Activated CD8-positive, alpha-beta memory T cell treated with anti-CD3 and anti-CD28 coated beads, Interleukin-2, amount 50 U/mL, for 1 hour (primary cell): Measurements from ENCODE around the gene SOX9.
"Not testable (repeated sequence)": the region's sequence is repeated elsewhere in the genome, so short reads cannot be mapped to it uniquely, and the experiment has no call there.

ENCODE experiments used
- DNase-seq: peaks from one replicate; pipeline ENCODE4 v3.0.0-alpha.2; 2020; ENCODE audit errors: extremely low read depth

The SOX9 gene

DNA sequence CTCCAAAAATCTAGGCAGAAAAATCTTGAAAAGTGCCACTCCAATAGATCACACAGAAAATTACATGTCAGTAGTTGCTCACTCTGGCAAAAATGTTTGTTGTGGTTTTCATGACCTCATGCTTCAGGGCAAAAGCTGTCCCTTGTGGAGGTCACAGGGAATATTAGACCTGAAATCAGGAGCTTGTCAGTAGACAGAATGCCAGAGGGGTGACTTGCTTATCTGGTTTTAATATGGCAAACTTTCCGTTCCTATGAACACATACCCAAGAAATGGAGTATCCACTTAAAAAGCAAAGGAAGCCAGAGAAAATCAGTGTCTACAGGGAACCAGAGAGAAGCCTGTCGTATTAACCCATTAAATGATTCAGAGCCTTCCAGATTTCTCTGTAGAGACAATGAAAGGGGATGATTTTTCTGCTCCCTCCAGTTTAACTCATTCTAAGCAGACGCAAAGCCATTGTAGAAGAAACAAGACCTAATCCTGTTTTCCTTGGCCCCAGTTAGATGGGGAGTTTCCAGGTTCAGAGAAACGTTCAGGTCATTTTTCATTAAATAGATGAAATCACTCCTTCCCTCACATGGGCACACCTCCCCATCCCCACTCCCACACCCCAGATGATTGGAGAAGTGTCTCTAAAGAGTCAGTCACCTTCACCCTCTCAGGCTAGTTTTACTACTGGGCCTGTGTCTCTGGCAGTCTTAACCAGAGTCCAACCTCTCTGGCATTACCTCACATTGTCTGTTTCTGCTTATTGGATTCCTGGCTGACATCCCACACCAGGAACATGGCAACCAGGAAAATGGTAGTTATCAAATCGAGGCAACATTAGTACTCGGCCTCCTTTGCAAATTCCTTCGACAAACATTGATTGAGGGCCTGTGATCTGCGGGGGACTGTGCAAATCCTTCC, 6.0 kb downstream of the SOX9 start:
- no peak for DNase-seq

DNA sequence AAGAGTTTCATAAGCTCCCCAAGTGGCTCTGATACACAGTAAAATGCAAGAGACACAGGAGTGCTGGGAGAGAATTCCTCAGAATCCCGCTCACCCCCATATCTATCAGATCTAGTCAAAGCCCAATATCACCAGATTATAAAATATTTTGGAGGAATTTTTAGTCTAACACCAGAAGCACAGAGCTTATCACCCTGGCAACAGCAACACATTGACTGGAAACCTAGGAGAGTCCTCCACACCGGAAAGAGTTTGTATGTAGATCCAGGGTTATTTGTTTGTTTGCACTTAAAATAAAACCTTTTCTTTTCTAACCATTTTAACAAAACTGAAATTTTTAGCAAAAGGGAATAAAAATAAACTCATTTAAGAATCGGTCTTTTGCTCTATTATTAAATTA, 7.2 kb downstream of the SOX9 start:
- no peak for DNase-seq

DNA sequence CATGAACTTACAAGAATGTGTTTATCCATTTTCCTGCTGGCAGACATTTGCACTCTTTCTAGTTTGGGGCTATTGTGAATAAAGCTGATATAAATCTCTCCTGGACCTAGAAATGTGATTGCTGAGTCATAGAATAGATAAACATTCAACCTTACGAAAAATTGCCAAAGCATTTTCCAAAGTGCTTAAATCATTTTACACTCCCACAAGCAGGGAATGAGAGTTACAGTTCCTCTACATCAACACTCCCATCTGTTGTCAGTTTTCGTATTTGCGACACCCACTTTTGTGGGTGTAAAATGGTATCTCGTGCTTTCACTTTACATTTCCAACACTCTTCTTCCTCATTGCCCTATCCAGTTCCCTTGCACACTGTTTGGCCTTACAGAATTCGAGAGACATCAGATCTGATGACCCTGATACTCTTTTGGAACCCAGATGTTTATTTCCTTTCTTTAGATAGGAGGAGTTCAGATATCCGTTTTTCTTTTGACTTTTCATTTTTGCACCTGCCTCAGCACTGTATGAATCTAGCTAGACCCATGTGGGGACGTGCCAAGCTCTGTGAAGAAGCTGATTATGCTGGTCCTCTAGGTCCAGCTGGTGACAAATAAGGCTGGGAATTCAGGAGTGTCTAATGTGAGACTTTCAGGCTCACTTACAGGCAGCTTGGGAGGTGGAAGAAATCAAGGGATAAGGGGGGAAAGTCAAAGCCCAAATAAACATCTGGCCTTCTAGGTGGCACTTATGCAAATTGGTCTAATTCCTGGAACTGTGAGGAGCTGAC, 14.0 kb downstream of the SOX9 start:
- no peak for DNase-seq

DNA sequence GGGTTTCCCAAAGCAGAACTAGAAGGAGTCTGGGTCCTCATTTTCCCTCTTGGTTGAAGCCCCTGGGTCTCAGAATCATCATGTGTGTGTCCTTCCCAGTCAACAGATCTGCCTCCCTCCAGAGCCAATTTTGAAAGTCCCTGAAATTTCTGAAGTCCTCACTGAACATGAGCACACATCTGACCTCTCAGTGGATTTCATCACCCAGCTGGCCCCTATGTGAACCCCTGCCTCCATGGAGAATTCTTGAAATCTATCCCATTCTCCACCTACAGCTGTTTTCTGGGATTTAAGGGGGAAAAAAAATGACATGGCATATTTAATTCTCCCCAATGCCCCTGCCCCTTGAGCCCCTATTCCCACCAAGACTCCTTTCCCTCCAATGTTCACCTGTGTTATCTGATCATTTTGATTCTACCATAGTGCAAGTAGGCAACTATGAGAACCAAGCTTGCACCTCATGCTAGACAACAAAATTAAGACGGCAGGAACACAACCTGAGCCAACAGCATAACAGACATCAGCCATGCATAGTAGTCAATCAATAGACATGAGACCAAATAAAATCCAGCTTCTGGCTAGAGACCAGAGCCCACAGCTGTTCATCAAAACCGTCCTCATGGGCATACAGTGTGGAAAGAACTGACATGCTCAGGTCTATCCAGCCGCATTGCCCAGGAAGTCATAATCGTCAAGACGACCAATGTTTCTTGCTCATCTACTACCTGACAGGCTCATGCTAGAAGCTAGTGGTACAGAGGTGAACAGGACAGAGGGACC, 14.9 kb downstream of the SOX9 start:
- no peak for DNase-seq

DNA sequence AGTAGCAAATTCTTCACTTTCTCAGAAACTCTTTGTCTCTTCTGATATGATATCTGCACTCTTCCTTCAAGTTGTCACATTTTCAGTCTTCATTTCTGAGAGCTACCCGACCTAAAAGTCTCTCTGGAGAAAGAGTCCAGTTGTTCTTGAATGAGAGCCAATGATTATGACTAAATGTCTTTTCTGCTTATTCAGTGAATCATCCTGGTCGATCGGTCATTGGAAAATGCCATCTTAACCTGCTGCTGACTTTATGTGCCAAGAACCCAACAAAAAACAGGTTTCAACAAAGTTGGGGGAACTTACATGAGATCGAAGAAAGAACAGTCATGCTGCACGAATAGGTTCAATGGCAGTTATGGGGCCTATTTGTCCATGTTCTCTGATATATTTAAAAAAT, 15.9 kb downstream of the SOX9 start:
- no peak for DNase-seq

DNA sequence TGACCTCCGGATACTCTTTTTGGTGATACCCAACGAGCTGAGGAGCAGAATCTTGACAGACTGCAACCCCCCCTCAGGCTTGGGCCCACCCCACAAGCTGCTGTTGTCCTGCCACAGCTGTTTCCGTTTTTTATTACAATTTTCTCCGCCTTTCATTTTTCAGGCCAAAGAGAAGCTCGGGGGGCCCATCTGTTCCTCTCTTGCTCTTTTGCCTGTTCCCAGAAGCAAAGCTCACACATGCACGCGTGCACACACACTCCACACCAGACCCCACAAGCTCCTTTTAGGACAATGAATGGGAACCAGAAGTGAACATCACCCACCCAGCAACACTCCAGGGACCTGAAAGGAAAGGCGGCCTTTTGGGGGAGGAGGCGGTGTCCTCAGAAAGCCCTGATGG, 16.3 kb downstream of the SOX9 start:
- DNase-seq, result no peak

DNA sequence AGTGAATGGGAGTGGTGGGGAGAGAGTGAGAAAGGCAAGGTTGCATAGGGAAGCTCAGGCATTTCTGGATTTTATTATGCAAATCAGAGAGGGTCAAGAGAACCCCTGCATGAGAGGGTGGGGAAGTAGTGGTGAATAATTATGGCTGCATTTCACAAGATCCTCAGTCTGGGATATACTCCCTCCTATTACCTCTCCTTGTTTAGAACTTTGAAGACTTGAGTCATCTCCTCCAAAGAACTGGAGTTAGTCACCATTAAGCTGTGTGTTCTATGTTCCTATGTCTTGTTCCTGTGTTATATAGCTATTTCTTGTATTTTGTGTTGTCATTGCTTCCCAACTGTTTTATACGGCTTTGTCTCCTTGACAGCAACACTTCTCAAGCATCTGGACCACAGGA, 18.4 kb downstream of the SOX9 start:
- no peak for DNase-seq

DNA sequence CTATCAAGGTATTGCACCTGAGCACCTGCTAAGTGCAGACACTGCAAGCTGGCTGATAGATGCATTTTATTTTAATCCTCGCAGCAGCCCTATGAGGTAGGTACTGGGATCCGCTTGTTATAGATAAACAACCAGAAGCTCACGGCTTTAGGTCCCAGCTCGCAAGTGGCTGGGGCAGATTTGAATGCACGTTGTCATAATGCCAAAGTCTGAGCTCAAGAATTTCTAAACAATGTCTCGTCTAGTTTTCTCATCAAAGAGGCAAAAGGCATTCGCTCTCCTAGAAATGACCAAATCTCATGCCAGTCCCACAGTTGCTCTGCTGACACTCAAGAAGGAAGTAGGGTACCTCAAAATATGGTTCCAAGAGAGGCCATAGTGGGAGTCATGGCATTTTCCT, 20.5 kb downstream of the SOX9 start:
- no peak for DNase-seq

DNA sequence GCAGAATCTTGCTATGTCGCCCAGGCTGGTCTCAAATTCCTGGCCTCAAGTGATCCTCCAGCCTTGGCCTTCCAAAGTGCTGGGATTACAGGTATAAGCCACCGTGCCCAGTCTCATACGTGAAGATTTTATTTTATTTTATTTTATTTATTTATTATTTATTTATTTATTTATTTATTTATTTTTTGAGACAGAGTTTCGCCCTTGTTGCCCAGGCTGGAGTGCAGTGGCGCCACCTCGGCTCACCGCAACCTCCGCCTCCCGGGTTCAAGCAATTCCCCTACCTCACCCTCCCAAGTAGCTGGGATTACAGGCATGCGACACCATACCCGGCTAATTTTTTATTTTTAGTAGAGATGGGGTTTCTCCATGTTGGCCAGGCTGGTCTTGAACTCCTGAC, 21.3 kb downstream of the SOX9 start:
- DNase-seq, result not testable (repeated sequence)

DNA sequence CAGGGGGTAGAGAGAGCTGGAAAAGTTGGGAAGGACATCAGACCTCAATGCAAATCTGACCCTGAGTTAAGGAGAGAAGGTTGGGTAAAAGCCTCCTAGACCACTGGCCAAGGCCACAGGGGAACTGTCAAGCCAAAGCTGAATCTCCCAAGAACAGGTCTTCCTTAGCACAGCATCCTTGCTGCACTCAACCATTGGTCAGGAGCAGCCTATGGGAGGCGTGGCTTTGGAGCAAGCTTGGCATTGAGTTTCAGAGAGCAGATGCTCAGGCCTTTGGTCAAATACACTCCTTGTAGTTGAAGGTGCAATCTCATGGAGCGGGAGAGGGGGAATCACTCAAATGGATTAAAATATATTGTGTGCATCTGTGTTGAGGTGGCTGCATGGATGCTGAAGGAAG, 21.8 kb downstream of the SOX9 start:
- DNase-seq, result no peak

DNA sequence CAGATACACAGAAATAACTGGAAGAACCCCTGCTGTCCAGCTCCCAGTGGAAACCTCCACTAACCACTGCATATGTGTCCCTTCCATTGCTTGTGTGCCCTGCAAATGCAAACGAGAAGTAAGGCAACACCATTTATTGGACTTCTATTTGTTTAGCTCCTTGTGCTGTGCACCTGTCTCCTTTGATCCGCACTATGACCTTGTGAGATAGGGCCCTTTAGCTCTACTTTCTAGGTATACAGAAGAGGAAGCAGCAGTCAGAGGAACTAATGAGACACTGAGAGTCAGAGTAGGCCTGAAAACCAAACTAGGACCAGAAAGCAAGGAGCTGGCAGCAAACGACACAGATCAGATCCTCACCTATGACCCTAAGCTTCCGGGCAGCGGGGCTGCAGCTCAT, 22.4 kb downstream of the SOX9 start:
- DNase-seq, result no peak

DNA sequence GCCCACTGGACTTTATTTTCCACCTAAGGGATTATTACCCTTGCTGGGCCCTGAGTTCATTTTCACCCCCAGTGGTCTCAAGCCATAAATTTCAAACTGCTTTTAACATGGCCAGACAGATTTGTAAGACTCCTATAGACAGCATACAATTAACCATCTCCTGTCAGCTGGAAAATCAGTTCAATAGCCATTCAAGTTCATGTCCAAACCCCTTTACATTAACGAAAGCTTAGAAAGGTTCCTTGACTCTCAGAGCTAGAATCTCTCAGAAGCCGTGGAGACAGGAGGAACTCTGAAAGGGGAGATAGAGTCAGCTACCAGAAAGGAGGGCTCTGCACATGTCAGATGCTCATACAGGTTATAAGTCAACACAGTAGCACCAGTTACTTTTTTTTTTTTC, 23.3 kb downstream of the SOX9 start:
- DNase-seq, result no peak

DNA sequence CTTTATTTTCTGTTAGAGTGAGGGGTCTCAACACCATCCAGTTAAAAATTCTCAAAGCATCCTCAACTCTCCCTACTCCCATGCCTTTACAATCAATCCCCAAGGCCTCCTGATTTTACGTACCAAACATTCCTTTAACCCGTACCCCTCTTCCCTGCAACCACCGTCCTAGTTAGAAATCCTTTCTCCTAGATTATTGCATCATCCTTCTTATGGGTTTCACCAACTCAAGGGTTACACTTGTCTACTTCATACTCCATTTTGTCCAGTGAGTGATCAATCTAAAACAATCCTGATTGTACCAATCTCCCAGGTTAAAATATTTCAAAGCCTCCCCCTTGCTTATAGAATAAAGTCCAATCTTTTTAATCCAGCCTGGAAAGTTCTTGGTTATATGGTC, 24.7 kb downstream of the SOX9 start:
- DNase-seq, result no peak

DNA sequence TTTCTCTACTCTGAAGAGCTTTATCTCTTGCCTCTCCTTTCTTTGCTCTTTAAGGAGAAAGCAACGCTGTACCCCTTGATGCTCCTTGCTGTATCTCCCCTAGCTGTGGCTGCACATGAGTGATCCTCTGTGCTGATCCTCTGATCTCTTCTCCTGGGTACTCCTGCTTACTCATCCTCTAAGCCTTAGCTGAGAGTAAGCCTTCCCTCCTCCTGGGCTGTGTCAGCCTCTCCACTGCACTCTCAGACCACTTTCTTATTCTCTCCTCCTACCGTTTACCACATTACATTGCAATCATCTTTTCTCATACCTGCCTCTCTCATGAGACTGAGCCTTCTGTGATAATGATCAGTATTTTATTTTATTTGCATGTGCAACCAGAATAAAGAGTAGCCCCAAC, 25.1 kb downstream of the SOX9 start:
- DNase-seq, result no peak

DNA sequence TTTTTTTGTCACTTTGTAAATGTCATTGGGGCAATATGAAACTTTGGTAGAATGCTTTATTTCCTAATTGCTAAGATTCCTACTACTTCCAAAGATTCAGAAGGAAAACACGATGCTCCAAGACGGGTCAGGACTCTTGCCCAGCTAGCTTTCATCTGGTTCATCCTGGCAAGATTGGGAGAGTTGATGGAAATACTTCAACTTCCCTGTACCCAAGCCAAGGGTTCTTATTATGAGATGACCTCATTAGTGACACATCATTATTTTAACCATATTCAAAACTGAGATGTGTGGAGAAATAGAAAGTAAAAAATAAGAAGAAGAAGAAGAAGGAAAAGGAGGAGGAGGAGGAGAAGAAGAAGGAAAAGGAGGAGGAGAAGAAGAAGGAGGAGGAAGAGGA, 25.6 kb downstream of the SOX9 start:
- DNase-seq, result no peak

DNA sequence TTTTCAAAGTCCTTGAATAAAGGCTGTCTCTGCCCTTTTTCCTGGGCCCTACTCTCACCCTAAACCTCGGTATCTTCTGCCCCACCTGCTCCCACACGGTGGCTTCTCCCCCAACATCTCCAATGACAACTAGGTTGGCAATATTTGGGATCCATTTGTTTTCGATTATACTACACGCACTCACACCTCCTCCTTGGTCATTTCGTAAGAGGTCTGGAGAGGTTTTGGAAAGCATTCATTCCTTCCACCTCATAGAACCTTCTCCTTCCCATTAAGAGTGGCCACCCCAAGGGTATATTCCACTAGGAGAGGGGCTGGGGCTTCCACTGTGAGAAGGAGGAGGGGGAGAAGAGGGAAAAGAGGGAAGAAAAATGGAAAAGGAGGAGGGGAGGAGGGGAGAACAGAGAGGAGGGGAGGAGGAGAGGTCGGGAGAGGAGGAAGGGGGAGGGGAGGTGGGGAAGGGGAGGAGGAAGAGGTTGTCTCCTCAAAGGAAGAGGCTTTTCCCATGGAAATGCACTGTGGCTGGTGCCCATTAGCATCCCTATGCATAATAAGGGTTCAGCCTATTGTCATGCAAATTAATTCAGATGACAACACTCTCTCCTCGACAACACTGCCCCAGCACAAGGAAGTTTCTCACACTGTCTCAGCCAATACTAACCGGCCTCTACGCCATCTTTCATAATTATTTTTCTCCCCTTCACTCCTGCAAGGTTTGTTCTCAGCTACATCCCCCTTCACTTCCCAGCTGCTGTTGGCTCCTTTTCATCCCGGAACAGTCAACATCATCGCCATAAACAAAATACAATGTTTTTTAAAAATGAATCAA, 30.0 kb downstream of the SOX9 start:
- DNase-seq, result no peak

DNA sequence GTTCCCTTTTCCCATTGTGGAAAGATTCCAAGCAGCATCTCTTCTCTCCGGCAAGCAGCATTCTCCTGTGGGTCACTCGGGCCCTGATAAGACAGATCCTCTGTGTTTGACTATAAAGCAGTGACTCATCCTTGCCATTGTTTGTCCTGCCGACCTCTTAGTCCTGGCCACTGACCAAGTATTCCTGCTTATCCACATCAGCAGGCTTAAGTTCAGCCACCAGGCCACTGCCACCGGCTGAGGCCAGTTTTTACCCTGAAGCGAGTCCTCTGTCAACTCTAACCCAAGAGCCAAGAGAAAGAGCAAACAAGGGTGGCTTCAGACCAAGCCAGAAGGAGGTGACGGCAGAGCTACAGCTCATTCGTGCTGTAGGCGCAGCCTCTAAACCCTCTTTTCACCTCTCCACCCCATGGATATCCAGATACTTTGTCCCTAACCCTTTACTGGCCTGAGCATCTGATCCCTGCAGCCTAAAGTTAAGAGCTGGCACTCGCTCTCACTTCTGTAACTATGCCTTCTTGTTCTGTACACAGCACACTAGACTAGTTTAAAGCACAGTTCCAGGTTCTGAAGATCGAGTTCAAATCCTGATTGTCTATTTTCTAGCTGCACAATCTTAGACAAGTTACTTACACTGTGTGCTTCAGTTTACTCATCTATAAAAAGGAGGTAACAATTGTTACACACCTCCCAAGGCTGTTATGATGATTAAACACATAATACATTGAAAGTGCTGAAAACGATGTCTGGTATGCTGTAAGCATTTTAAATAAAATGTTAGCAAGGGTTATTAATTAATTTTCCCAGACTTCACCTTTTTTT, 31.0 kb downstream of the SOX9 start:
- no peak for DNase-seq

DNA sequence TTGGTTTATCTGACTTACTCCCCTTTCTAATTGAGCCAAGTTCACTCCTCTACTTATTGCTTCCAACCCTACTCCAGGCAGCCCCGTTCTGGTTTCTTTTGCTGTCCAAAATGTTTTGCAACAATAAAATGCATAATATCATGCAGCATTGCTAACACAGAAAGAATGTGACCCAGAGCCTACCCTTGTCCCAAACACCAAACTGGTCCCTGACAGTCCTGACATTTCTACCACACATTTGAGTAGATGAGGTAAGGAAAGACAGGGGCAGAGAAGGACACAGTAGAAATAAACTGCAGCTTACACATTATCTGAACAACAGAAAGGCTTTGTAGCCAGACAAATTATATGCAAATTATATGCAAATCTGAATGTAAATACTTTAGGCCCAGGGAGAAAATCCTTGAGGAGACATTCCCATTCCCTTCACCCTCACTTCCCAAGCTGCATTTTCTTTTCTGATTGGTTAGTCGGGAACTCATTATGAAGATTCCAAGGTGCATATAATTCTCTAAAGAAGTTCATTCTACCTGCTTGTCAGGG, 31.6 kb downstream of the SOX9 start:
- DNase-seq, result no peak

DNA sequence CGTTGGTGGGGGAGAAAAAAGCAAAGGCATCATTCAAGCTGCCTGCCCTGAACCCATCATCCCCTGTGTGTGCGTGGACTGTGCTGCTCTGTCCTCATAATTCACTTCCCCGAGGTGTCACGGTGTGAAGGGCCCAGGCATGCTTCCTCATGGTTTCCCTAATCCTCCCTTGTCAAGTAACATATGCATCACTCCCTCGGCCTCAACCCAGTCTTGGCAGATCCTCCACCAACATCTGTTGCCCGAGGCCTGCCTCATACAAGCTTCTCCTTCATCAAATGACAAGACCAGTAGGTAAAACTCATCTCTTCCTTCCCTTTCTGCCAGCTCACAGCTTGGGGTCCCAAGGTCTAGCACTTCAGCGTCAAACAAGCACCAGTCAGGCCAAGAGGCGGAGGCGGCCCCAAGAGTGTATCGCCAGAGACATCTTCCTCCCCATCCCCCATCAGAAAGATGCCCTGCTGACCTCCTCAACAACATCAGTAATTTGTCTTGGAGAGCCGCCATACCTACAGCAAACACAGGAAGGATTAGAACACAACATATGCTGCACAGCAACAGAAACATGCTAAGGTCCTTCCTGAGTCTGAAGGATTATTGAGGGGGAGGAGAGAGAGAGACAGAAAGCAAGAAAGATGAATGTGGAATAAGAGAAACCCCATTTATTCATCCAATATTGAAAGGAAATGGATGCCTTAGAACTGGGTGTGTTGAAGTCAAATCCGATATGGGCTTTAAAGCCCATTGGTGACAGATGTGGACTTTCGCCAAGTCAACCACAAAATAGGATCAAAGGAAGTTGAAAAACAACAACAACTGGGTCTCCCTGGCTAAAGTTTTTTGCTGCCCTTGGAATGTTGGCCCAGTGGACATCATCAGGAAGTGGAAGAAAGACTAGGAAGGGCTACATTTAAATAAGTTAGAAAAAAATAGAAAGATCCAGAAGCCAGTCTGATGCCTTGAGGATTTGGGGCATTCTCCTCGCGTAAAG, 38.4 kb downstream of the SOX9 start:
- DNase-seq, result no peak
